ENCODE results near the gene APRT. TPM values are rescaled to one million over a fixed set of nuclear protein-coding genes. Genes with fewer than 3 reads are reported as not detected.

Gene APRT
- total RNA-seq, 1 experiment from 2014 or later = 311 TPM

DNA sequence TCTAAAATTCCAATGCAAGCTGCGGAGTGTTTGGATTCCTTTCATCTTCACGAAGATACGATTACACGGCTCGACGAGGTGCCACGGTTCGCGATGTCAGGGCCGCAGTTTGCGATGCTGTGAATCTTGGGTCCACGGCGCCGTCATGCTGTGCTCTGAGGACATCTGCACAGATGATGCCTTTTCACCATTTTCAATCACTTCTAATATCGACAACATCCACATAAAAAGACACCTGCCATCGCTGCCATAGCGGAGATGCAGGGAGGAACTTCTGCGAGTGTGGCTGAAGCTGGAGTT lies 6.8 kb upstream of the APRT start:
- no peak overlapping the region for H3K4me2 ChIP-seq (ENCODE audit: low read length)
- POLR2A ChIA-PET = no interaction called here
- H3K9me2 ChIP-seq (ENCODE audit: insufficient read depth) = no peaks in the 10 kb centered on the region
- TF ChIP-seq EZH2phosphoT487 (IDR thresholded peaks at IDR 0.05; ENCODE audit: borderline replicate concordance) (no peak), ZNF274 (IDR thresholded peaks at IDR 0.05; ENCODE audit: low read depth, low read length) (no peak), SP1 (IDR thresholded peaks at IDR 0.05; ENCODE audit: low read depth) (no peak), POLR2AphosphoS5 (IDR thresholded peaks at IDR 0.05; ENCODE audit: low read depth, low read length) (no peak; the same call in 1 of the 2 replicates), CBX3 (IDR thresholded peaks at IDR 0.05; ENCODE audit: low read depth) (no peak), EGR1 (IDR thresholded peaks at IDR 0.05; ENCODE audit: low read depth) (no peak), EZH2 (IDR thresholded peaks at IDR 0.05) (no peak), JUND (IDR thresholded peaks at IDR 0.05) (no peak), FOSL1 (IDR thresholded peaks at IDR 0.05; ENCODE audit: low read depth) (no peak), SRF (IDR thresholded peaks at IDR 0.05; ENCODE audit: low read depth) (no peak), SIN3A (IDR thresholded peaks at IDR 0.05; ENCODE audit: low read depth) (no peak), CTCF (IDR thresholded peaks at IDR 0.05 in 2 of 3, conservative IDR thresholded peaks at IDR 0.05 in 1 of 3; ENCODE audit: borderline replicate concordance in 1 of 3, insufficient read depth in 1 of 3, low read depth in 2 of 3, low read length in 2 of 3) (no peak), POLR2A (IDR thresholded peaks at IDR 0.05; ENCODE audit: borderline replicate concordance, extremely low read depth, insufficient read depth, insufficient read length) (no peak), ZFX (IDR thresholded peaks at IDR 0.05) (no peak), RAD21 (IDR thresholded peaks at IDR 0.05; ENCODE audit: low read depth) (no peak), ELF1 (IDR thresholded peaks at IDR 0.05; ENCODE audit: borderline replicate concordance, low read depth) (no peak)
- TF ChIP-seq, protein P1, sequence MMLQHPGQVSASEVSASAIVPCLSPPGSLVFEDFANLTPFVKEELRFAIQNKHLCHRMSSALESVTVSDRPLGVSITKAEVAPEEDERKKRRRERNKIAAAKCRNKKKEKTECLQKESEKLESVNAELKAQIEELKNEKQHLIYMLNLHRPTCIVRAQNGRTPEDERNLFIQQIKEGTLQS (IDR thresholded peaks at IDR 0.05) = no peak
- H3K27me3 ChIP-seq (ENCODE audit: insufficient read depth, low read length) = no peaks in the 10 kb centered on the region
- ATAC-seq = no peak
- no peak for DNase-seq (ENCODE audit: low read depth, low spot score)
- CTCF ChIA-PET = interaction anchor here (1.1 to 2.4 kb wide), 2 partner anchors 39 to 348 kb away, joined by 3 to 9 read pairs; partner anchors contain the start of genes GALNS and TRAPPC2L
- no peak overlapping the region for H3K27ac ChIP-seq (ENCODE audit: low read depth, low read length)
- no peak overlapping the region for H2AFZ ChIP-seq (ENCODE audit: low read depth, low read length, poor library complexity, severe bottlenecking)
- H3K79me2 ChIP-seq (ENCODE audit: insufficient read depth, low read length) = no peaks in the 10 kb centered on the region
- RAD21 ChIA-PET (ENCODE audit: low non-redundant PET in 1 of 2, low total read pairs in 2 of 2, uncharacterized antibody in 2 of 2, unreplicated experiment in 2 of 2) = no interaction called here
- no peak overlapping the region for H3K9ac ChIP-seq (ENCODE audit: low read length)
- no TSS peak for BruUV-seq (replicated peaks)
- H3K4me1 ChIP-seq (ENCODE audit: control insufficient read depth in 1 of 2, insufficient read depth in 2 of 2, low read length in 2 of 2) = peaks cover 4 to 13% of the 10 kb centered on the region in 2 experiments; a peak in 3 of 4 replicates
- no peaks in the 10 kb centered on the region for H3K9me3 ChIP-seq (ENCODE audit: control insufficient read depth in 1 of 2, insufficient read depth in 1 of 2, low read depth in 1 of 2, low read length in 2 of 2)
- H3K36me3 ChIP-seq (ENCODE audit: control insufficient read depth in 1 of 2, insufficient read depth in 2 of 2, low read length in 2 of 2) = no peaks in the 10 kb centered on the region
- intact Hi-C loops (cut with micrococcal nuclease) = loop anchor here (10.0 kb wide), 2 partner anchors 236 to 746 kb away; partner anchors contain the start of gene RPL13
- no peak overlapping the region for H3K4me3 ChIP-seq (replicated peaks in 1 of 2; ENCODE audit: low read depth in 1 of 2, low read length in 2 of 2)
- no peaks in the 10 kb centered on the region for H4K20me1 ChIP-seq (ENCODE audit: insufficient read depth)
